ENCODE measurements around the gene TBC1D5.
"Not testable (repeated sequence)": the region's sequence is repeated elsewhere in the genome, so short reads cannot be mapped to it uniquely, and the experiment has no call there.

TBC1D5 gene

GRCh38 chr3:17140670-17141505 lies 601.5 kb downstream of the TBC1D5 start:
- no peak for TF ChIP-seq POLR2A (IDR thresholded peaks at IDR 0.05; ENCODE audit: low read length)
- no peak for TF ChIP-seq GATA1 (IDR thresholded peaks at IDR 0.05; ENCODE audit: low read depth, low read length)
- DNase-seq: no peak

- no peak for DNase-seq
- no peak for TF ChIP-seq POLR2A (IDR thresholded peaks at IDR 0.05; ENCODE audit: low read length)
- no peak for TF ChIP-seq GATA1 (IDR thresholded peaks at IDR 0.05; ENCODE audit: low read depth, low read length)
These were observed 604.0 kb downstream of the TBC1D5 start for GRCh38 chr3:17138246-17139039.

DNA sequence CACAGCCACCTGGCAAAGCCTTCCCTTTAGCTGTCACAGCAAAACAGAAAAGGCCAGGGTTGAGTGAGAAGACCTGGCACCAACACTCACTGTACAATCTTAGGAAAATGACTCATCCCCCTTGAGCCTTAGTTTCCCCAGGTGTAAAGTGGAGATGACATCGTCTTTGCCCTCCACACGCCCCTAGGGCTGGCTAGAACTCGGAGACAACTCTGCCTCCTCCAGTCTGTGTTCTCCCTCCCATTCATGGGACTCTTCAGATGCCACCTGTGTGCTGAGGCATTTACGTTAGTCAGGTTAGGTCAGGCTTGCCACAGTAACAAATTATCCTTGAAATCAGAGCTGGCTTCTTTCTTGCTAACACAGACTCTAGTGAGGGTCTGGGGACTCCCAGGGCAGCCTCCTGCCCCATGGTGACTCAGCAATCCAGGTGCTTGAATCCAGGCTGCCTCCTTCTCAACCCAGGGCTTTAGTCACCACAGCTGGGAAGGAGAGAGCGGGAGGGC lies 605.1 kb downstream of the TBC1D5 start:
- DNase-seq: no peak
- TF ChIP-seq POLR2A (IDR thresholded peaks at IDR 0.05; ENCODE audit: low read length): no peak
- no peak for TF ChIP-seq GATA1 (IDR thresholded peaks at IDR 0.05; ENCODE audit: low read depth, low read length)

DNA sequence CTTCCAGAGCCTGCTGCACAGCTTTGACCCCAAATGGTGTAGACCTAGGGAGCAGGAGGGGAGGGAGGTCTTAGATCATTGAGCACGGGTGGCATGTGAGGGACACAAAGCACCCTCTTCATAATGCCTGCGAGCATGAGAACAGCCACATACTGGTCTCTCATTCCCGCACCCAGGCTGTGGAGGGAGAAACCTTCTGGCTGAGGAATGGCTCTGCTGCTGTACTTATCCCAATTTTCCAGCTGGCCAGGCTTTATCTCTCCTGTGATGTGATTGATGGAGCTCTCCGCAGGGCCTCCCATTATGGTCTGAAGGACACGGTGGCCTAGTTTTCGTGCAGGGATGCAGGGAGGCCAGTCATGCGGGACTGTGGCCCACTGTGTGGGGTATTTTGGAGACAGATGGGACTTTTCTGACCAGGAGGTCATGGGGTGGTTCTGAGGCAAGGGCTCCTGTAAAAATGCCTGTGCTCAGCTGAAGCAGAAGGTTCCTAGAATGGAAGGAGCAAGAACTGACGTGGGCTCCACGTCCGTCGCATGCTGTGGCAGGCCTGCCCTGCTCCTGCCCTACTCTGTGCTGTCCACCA lies 606.2 kb downstream of the TBC1D5 start:
- no peak for DNase-seq
- no peak for TF ChIP-seq GATA1 (IDR thresholded peaks at IDR 0.05; ENCODE audit: low read depth, low read length)
- no peak for TF ChIP-seq POLR2A (IDR thresholded peaks at IDR 0.05; ENCODE audit: low read length)

DNA sequence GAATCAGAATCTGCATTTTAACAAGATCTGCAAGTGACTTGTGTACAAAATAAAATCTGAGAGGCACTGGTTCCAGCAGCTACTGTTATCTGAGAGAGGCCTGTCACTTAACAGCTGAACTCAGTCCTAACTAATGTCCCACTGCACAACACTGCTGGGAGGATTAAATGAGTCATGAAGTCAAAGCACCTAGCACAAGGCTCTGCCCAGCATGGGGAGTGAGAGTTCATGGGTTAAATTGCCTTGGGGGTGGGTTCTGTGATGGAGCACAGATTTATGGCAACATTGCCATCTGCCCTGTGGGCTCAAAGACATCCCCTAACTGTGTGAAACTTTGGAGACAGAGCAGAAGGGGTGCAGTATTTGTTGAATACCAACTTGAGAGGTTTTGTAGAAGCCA lies 606.7 kb downstream of the TBC1D5 start:
- DNase-seq: no peak
- TF ChIP-seq GATA1 (IDR thresholded peaks at IDR 0.05; ENCODE audit: low read depth, low read length) (no peak), POLR2A (IDR thresholded peaks at IDR 0.05; ENCODE audit: low read length) (no peak)

DNA sequence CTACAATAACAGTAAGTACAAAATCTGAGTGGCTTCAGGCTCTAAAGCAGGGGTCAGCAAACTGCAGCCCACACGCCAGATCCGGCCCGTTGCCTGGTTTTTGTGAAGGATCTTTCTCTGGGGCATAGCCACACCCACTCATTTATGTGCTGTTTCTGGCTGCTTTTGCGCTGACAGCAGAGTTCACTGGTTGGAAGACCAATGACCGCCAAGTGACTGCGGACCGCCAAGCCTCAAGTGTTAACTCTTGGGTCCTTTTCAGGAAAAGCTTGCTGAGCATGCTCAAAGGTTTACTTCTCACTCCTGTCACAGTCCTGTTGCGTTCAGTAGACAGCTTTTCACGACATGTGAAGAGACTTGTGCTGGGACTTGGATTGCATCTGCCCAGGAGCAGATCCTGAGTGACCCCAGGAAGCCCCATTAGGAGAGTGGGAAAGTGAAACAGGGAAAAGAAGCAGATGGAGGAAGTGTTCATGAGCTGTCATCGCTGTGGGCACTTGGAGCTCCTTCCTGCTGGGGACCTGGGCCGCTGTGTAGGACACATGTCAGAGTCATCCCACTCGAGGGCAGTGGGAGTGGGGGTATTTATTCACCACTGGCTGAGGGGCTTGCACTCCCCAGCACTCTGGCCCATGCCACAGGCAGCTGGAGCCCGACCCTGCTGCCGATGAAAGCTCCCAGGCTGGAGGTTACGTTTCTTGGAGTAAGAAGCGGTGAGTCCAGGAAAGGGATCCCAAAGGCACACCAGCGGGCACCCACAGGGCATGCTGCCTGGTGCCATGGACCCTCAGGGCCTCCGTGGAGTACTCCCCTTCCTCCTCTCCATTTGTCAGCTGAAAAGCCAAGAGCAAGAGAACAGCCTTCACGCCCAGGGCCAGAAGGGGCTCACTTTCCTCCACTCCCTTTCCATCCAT lies 608.5 kb downstream of the TBC1D5 start:
- no peak for DNase-seq
- TF ChIP-seq POLR2A (IDR thresholded peaks at IDR 0.05; ENCODE audit: low read length) (no peak), GATA1 (IDR thresholded peaks at IDR 0.05; ENCODE audit: low read depth, low read length) (no peak)

GRCh38 chr3:17132286-17133115 lies 609.9 kb downstream of the TBC1D5 start:
- DNase-seq: no peak
- TF ChIP-seq GATA1 (IDR thresholded peaks at IDR 0.05; ENCODE audit: low read depth, low read length): no peak

- no peak for DNase-seq
- no peak for TF ChIP-seq GATA1 (IDR thresholded peaks at IDR 0.05; ENCODE audit: low read depth, low read length)
- no peak for TF ChIP-seq POLR2A (IDR thresholded peaks at IDR 0.05; ENCODE audit: low read length)
These were observed 611.5 kb downstream of the TBC1D5 start for GRCh38 chr3:17130956-17131355.

GRCh38 chr3:17129556-17129955 lies 612.9 kb downstream of the TBC1D5 start:
- TF ChIP-seq GATA1 (IDR thresholded peaks at IDR 0.05; ENCODE audit: low read depth, low read length) (no peak), POLR2A (IDR thresholded peaks at IDR 0.05; ENCODE audit: low read length) (no peak)
- DNase-seq: no peak

- not testable (repeated sequence) for DNase-seq
These were observed 613.8 kb downstream of the TBC1D5 start for GRCh38 chr3:17128671-17129070.

DNA sequence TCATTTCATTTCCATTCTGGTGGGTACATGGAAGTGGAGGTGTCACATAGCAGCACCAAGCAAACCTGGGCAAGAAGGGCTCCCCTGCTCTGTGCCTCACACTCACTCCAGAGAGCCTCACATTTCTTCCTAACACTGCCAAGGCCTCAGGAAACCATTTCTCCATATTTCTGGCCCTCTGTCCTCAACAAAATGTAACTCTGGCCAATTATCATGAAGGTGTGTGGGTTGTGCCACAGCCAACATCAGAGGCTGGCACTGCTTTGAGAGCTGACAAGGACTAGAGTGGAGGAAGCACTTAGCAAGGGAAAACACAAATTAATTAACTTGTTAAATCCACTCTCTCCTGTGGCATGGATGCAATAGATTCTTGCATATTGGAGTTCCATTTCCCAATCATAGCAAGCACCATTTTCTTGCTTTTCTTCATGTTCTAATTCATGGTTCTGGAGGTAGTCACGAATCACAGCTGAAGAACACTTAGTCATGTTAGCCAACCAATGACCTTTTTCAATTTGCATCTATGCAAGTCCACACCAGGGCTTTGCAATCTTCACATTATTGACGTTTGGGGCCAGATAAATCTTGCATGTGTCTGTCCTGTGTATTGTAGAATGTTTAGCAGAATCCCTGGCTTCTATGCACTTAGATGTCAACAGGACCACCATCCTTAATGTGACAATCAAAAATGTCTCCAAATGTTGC lies 616.5 kb downstream of the TBC1D5 start:
- no peak for TF ChIP-seq GATA1 (IDR thresholded peaks at IDR 0.05; ENCODE audit: low read depth, low read length)
- TF ChIP-seq POLR2A (IDR thresholded peaks at IDR 0.05; ENCODE audit: low read length): no peak

DNA sequence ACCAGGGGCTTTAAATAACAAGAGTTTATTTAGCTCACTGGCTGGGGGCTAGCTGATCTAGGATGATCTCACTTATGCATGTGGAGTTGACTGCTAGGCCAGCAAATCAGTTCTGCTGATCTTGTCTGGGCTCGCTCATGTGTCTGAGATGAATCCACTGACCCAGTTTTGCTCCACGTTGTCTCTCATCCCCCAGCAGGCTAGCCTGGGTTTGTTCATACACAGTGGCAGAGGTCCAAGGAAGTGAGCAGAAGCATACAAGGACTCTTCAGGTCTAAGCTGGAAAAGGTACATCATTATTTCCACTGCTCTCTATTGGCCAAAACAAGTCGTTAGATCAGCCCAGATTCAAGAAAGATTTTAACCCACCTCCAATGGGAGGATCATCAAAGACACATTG lies 619.7 kb downstream of the TBC1D5 start:
- no peak for DNase-seq
- TF ChIP-seq POLR2A (IDR thresholded peaks at IDR 0.05; ENCODE audit: low read length) (no peak), GATA1 (IDR thresholded peaks at IDR 0.05; ENCODE audit: low read depth, low read length) (no peak)

More for the DNA sequence above, 616.5 kb downstream of the TBC1D5 start:
- no peak for DNase-seq
